Ammon's horn (tissue), 1 donor: Measurements from ENCODE around the gene BRPF1.

Experiments
- DNase-seq: peaks from one replicate; pipeline ENCODE4 v3.0.0-alpha.2; 2016; ENCODE audit warnings: low spot score

BRPF1 gene

DNA sequence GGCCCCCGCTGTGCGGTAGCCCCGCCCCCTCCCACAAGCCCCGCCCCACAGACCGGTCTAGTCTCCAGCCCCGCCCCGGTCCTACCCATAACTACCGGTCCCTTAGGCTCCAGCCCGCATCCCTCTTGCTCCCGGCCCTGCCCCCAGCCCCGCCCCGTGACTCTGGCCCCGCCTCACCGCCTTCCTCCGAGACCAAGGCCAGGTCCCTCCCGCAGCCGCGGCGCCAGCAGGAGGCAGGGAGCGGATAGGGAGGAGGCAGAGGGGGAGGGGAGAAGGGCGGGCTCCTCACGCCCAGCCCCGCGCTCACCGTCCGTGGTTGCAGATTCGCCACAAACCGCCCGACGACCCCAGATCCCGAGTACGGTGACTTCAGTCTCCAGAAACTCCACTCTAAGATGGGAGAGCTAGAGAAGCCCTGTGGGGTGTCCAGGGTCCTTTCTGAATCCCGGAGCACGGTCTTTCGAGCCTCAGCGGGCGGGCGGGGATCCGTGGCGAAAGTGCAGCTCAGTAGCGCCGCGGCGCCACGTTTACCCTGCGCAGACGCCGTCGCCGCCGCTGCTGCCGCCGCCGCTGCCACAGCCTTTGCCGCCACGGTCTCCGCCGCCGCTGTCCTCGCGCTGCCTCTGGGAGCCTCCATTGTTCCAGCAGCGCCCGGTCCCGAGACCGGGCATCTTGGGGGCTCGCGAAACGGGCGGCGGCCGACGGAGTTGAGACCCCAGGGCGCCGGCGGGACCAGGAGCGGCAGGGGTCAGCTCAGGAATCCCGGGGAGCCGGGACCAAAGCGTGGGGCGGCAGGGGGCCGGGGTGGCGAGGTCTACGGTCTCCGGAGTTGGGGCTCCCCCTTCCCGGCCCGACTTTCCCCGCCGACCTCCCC is at the start of gene BRPF1:
TSS of gene BRPF1 (plus strand) at position 530 of the 874 bp plus-strand sequence. CDS start 2,406 bp downstream, outside the sequence.
- peak; percentile 100 for DNase-seq

DNA sequence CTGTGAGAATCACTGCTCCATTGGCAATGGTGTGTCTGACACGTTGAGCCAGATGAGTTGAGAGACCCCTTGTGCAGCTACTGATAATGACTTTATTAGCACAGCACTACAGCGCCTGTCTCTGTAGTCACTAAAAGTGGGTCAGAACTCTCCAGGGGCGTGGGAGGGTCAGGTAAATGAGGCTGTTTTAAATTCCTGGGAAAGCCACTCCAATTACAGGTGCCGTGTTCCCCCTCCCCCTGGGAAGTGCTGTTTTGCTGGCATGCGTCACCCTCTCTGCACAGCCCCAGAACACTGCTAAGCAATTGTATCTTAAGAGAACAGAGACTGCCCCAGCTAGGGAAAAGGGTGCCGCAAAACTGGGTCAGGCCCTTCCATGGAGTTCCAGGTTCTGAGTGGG is 49.4 kb upstream of the BRPF1 start:
- no peak for DNase-seq

DNA sequence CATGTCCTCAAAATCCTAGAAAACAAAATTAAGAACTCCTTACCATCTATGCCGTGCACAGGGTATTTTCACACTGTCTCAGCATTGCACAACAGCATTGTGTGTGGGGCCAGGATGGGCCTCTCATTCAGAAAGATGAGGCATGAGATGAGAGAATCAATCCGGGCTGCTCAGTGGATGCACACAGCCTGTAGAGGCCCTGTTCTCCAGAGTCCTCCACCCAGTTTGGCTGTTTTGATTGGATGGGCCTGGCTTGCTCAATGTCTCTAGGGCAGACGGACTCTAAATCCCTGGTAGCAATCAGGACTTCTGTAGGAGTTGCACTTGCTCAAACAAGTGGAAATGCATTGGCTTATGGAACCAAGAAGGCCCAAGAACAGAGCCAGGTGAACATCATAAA is 48.1 kb upstream of the BRPF1 start:
- no peak for DNase-seq

DNA sequence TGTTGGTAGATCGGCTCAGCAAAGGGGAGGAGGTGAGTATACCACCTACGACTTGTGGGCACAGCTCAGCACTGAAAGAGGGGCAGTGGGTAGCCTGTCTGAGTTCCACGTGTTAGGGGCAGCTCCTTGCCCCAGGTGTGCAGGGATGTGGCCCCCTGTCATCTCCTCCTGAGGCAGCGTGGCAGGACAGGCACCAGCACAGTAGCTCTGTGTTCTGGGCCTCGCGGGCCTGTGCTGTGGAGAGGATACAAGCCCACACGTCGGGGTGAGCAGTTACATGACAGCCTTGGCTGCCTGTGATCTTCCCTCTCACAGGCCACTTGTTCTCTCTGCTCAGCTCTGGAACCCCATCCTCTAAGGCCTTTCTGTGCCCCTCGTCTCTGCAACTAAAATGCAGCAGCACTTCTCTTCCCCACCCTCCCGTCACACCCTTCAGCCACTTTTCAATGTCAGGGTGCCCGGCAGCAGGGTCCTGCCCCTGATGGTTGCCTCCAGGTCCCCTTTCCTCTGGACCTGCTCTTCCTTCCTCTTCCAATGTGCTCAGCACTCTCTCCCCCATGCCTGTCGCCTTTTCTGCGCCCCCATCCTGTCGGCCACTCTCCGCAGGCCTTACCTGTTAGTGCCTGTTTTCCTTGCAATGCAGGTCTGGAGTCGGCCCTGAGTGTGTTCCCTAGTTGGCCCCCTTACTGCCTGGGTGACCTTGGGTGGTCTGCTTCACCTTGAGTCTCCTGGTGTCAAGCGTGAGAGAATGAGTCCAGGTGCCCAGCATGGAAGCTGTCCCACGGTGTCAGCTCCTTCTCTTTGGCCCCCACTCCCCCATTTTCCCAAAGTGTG is 46.1 kb upstream of the BRPF1 start:
- no peak for DNase-seq

DNA sequence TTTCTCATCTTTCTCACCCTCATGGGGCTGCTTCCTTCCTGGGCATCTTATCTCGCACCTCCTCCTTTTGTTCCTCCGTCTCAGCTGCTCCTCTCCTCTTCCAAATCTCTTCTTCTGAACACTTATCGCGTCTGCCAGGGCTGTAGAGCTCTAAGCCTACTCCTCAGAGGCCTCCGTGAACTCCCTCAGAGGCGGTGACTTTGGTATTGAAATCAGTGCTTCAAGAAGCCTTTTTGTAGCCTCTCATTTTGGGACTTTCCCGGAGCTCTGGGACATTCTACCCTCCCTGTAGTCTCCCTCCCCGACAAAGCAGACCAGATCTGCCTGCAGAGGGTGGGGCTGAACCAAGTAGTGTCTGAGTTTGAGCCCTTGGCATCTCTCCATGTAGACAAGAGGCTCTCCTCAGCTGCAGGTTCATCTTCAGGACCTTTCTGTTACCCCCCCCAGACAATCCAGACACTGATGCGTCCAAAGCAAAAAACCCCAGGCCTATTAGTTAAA is 45.4 kb upstream of the BRPF1 start:
- no peak for DNase-seq

- DNase-seq = no peak
Observed at GRCh38 chr3:9686703-9687102, 44.8 kb upstream of the BRPF1 start.

- no peak for DNase-seq
Observed at GRCh38 chr3:9687514-9687913, 44.0 kb upstream of the BRPF1 start.

GRCh38 chr3:9688961-9689360 is 42.6 kb upstream of the BRPF1 start:
- DNase-seq = no peak

GRCh38 chr3:9689757-9690156 is 41.8 kb upstream of the BRPF1 start:
- DNase-seq = no peak

- DNase-seq = peak; percentile 51
Observed at GRCh38 chr3:9690451-9691450, 40.8 kb upstream of the BRPF1 start.

DNA sequence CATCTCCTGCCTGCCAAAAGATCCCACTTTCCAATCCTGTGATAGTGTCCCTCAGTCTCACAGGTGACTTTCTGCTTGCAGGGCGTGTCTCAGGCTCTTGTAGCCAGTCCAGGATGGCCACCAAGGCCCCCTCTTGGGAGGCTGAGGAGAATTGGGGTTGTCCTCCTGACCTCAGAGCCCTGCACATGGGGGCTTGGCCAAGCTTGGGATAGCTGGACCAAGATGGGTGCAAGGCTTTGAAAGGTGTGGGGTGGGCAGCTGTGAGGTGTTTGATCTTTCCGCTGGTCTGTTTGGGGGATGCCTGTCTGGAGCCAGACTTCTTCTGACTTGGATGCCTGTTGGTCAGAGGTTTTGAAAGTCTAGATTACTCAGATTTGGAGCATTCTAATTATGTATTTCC is 39.9 kb upstream of the BRPF1 start:
- no peak for DNase-seq

DNA sequence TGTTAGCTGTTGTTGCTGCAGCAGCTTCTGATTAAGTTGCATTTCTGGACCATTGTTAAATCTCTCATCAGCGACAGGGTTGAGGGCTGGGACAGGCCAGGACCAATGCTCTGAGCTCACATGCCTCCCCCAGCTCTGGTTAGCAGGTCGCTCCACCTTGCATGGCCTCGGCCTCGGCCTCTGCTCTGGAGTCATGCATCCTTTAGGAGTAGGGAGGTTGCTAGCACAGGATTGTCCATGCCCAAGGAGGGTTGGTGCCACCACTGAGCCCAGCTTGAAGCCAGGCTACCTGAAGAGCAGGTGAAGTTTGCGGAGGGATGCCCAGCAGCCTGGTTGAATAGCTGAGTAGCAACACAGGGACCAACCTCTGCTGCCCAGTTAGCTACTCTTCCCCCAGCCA is 39.1 kb upstream of the BRPF1 start:
- no peak for DNase-seq

DNA sequence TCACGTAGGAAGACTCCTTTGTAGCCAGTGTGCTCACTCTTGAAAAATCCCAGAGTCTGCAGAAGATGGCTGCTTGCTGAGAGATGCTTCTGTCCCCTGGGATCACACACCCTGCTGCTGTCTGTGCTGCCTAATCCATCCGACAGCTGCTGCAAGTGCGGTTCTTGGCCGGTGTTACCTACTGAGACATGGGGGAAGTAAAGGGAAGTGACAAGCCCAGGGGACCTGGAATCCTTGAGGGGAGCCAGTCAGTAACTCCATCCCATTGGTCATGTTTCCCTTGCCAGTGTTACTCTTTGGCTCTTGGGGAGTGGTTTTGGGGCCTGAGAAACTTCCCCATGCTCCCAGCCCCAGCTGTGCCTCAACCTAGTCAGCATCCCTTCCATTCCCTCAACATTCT is 36.2 kb upstream of the BRPF1 start:
- no peak for DNase-seq

DNA sequence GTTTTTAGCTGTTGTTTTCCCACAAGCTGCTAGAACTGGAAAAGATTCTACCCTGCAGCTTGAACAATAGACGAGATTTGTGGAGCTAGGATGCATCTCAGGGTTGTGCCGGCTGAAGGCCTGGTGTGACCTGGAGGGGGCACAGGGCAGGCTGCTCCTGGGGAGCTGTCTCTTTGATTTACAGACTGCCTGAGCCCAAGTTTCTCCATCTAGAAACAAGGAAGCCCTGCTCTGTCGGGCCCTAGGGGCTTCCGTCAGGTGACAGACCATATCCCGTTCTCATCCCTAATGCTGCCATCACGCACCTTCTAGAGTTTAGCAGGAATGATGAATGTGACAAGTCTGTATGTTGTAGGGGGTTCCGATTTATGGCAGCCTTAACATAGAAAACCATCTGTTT is 35.8 kb upstream of the BRPF1 start:
- DNase-seq = no peak

DNA sequence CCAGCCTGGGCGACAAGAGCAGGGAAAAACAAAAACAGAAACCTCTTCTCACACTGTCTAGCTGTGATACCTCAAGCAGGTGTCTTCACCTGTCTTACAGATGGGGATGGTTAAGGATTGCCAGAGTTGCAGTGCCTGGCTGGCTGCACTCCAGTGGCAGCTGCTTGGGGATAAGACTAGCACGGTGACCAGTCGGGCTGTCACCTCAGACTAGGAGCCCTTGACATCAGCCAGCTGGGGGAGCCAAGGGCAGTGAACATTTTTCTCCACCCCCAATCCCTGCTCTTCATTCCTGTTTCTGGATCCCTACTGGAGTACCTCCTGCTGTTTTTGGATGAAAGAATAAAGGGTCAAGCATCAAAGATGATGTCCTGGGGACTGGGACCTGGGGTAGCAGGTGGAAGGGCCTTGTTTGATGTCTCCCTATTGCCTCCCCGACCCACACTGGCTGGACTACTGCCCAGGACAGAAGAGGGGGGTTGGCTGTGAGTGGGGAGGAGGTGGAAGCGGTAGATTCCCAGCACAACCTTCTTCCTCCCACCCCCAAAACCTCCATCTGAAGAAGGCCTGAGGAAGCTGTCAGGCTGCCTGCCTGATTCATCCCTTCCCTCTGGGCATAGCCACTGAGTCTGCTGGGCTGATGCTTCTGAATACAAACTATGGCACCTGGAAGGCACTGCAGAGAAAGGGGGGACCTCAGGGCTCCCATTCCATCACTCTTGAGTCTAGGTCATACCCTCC is 34.9 kb upstream of the BRPF1 start:
- no peak for DNase-seq

DNA sequence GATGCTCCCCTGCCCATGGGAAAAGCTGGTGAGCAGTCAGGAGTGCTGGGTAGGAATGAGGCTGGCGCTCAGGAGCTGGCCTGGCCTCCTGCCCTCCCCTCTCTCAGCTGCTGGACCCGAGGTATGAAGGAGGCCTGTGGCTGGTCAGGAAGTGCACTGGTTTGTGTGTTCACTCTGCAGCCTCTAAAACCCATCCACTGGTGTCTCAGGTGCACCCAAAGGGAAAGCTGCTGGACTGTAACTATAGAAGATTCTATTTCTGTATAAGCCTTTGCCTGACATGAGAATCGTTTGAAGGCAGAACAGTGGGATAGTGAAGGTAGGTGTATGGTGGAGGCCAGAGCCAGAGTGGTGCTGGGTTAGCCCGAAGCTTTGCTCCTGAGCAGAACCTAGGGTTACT is 33.6 kb upstream of the BRPF1 start:
- DNase-seq = no peak

GRCh38 chr3:9698293-9698692 is 33.2 kb upstream of the BRPF1 start:
- DNase-seq = no peak

- DNase-seq = no peak
Observed at GRCh38 chr3:9700536-9700935, 31.0 kb upstream of the BRPF1 start.

DNA sequence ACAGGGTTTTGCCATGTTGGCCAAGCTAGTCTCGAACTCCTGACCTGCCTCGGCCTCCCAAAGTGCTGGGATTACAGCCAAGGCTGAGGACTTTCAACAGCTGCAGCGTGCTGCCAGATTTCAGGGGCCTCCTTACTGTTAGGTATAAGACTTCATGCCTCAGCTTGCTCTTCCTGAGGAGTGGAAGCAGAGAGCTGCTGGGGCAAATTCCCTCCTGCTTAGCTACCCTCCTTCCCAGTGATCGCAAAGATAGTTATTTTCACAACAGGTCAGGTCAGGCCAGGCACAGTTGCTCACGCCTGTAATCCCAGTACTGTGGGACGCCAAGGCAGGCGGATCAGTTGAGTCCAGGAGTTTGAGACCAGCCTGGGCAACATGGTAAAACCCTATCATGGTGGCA is 30.5 kb upstream of the BRPF1 start:
- no peak for DNase-seq

DNA sequence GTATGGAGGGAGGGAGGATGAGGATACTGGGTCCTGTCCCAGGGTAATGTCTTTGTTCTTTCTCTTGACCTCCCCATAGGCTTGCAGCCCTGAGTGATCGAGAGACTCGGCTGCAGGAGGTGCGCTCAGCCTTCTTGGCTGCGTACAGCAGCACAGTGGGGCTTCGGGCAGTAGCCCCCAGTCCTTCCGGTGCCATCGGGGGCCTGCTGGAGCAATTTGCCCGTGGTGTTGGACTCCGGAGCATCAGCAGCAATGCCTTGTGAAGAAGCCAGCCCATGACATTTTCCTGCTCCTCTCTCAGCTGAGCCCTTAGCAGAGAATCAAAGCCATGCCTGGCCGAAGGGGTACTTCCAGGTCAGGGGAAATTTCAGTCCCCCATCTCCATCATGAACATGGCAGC is 29.8 kb upstream of the BRPF1 start:
- no peak for DNase-seq

- no peak for DNase-seq
Observed at GRCh38 chr3:9703240-9703639, 28.3 kb upstream of the BRPF1 start.
